ENCODE results near the gene AP2M1.
A peak's percentile ranks its signal among the peaks of the same experiment; 100 is the strongest.

The AP2M1 gene

DNA sequence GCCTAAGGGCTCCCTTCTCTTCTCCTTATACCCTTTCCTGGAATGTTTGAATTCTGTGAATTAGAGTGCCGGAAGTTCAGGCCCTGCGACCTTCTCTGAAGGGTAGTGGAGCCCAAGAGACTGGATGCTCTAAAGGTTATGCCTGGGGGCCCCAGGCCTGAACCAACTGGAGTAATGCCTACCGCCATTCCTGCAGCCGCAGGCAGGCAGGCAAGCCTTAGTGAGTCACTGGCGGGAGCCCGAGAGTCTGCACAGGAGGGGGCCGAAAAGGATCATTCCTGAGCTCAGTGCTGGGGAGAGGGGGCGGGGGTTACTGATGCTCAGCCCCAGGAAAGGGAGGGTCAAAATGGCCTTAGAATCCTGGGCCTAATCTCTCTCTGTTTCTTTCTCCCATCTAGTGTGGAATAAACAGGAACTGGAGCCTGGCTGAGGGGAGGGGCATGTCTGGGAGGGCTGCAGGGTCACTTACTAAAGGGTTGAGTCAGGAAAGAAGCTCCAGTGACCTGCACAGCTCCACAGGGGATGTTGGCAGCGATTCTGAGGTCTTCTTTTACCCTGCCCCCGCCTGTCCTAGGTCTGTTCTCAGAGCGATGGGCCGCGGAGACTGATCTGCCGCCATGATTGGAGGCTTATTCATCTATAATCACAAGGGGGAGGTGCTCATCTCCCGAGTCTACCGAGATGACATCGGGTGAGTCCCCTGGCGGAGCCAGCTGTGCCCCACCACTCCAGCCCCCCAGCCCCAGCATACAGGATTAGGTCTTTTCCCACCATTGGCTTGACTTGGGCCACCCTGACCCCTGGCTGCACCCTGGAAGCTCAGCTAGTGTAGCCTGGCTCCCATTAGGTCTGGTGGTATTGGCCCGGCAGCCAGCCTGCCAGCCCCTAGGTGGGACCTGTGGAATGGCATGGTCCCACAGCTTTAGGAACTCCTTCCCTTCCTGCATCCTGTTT lies 2.0 kb downstream of the AP2M1 start:
- Histone ChIP-seq H3K36me3 (peaks cover 62% of the 10 kb centered on the region), H3K27ac (peak overlapping the region; percentile 74), H3K27me3 (no peaks in the 10 kb centered on the region), H3K9me3 (no peaks in the 10 kb centered on the region), H3K4me3 (ENCODE audit: low read depth in 1 of 2, low read length in 1 of 2) (peak overlapping the region in 1 of 2 experiments; percentile 99), H3K4me1 (ENCODE audit: control insufficient read depth in 1 of 2, insufficient read depth in 1 of 2, low read depth in 1 of 2, low read length in 1 of 2) (peaks cover 22 to 29% of the 10 kb centered on the region in 2 experiments)
- TF ChIP-seq, protein P1, sequence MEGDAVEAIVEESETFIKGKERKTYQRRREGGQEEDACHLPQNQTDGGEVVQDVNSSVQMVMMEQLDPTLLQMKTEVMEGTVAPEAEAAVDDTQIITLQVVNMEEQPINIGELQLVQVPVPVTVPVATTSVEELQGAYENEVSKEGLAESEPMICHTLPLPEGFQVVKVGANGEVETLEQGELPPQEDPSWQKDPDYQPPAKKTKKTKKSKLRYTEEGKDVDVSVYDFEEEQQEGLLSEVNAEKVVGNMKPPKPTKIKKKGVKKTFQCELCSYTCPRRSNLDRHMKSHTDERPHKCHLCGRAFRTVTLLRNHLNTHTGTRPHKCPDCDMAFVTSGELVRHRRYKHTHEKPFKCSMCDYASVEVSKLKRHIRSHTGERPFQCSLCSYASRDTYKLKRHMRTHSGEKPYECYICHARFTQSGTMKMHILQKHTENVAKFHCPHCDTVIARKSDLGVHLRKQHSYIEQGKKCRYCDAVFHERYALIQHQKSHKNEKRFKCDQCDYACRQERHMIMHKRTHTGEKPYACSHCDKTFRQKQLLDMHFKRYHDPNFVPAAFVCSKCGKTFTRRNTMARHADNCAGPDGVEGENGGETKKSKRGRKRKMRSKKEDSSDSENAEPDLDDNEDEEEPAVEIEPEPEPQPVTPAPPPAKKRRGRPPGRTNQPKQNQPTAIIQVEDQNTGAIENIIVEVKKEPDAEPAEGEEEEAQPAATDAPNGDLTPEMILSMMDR (IDR thresholded peaks at IDR 0.05) = no peak

DNA sequence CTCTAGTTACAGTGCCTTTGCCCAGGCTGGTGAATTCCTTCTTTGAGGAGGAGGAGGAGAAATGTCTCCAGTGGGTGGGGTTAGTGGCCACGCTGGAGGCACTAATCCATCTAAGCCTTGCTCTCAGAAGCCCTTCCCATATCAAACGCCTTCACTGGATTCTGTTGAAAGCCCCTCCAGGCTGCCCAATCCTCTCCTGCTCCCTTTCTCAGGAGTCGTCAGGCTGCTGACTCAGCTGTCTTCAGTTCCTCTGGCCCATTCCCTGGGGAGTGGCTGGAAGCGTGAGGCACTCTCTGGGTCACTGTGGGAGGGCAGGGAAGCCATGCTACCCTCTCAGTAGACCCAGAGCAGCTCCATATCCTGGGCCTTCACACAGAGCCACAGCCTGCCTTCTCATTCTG lies 2.7 kb downstream of the AP2M1 start:
- Histone ChIP-seq H3K27me3 (no peaks in the 10 kb centered on the region), H3K36me3 (peaks cover 62% of the 10 kb centered on the region), H3K4me3 (ENCODE audit: low read depth in 1 of 2, low read length in 1 of 2) (no peak overlapping the region), H3K9me3 (no peaks in the 10 kb centered on the region), H3K27ac (peak overlapping the region; percentile 74), H3K4me1 (ENCODE audit: control insufficient read depth in 1 of 2, insufficient read depth in 1 of 2, low read depth in 1 of 2, low read length in 1 of 2) (peaks cover 22 to 29% of the 10 kb centered on the region in 2 experiments)
- TF ChIP-seq, protein P1 (IDR thresholded peaks at IDR 0.05) = no peak

DNA sequence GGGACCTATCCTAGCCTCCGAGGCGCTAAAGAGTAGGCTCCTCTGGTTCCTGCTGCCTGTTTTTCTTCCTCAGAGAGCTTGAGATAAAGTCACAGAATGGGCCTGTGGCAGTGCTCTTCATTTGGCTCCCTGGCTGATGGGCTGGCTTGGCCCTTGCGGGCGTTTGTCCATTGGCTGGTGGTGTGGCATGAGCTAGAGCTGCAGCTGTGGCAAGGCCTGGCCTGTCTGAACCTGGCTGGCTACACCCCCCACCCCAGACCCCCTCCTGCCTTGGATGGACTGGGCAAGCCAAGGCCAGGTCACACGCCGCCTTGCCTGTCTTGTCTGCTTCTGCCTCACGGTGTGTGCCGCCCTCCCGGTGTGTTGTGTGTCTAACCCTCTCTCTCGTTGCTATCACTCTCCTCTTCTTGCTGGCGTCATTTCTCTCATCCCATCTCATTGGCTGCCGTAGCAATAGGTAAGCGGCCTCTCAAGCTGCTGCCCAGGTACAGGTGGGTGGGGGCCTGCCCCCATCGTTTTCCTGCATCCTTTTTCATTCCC lies 3.2 kb downstream of the AP2M1 start:
- Histone ChIP-seq H3K36me3 (peaks cover 65% of the 10 kb centered on the region), H3K27me3 (no peaks in the 10 kb centered on the region), H3K4me1 (ENCODE audit: control insufficient read depth in 1 of 2, insufficient read depth in 1 of 2, low read depth in 1 of 2, low read length in 1 of 2) (peaks cover 22 to 29% of the 10 kb centered on the region in 2 experiments), H3K4me3 (ENCODE audit: low read depth in 1 of 2, low read length in 1 of 2) (no peak overlapping the region), H3K9me3 (no peaks in the 10 kb centered on the region), H3K27ac (no peak overlapping the region)
- TF ChIP-seq, protein P1 (IDR thresholded peaks at IDR 0.05) = no peak

DNA sequence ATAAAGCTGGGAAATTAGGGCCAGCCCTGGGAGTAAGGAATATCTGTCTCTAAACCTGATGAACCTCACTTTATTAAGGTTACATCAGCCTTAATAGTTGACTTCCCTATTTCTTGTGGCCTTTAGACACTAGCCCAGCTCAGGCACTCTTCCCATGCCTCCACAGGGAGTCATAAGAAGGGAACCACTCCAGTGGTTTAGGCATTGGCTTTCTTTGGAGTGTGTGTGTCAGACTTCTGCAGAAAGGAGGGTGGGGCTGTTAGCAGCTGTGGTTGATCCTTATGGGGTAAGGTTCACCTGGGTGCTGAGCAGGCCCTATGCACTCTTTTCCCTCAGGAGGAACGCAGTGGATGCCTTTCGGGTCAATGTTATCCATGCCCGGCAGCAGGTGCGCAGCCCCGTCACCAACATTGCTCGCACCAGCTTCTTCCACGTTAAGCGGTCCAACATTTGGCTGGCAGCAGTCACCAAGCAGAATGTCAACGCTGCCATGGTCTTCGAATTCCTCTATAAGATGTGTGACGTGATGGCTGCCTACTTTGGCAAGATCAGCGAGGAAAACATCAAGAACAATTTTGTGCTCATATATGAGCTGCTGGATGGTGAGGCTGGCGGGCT lies 4.0 kb downstream of the AP2M1 start:
- Histone ChIP-seq H3K27ac (no peak overlapping the region), H3K36me3 (peaks cover 73% of the 10 kb centered on the region), H3K4me1 (ENCODE audit: control insufficient read depth in 1 of 2, insufficient read depth in 1 of 2, low read depth in 1 of 2, low read length in 1 of 2) (peaks cover 22 to 28% of the 10 kb centered on the region in 2 experiments), H3K4me3 (ENCODE audit: low read depth in 1 of 2, low read length in 1 of 2) (no peak overlapping the region), H3K9me3 (no peaks in the 10 kb centered on the region), H3K27me3 (no peaks in the 10 kb centered on the region)
- TF ChIP-seq, protein P1 (IDR thresholded peaks at IDR 0.05) = no peak

DNA sequence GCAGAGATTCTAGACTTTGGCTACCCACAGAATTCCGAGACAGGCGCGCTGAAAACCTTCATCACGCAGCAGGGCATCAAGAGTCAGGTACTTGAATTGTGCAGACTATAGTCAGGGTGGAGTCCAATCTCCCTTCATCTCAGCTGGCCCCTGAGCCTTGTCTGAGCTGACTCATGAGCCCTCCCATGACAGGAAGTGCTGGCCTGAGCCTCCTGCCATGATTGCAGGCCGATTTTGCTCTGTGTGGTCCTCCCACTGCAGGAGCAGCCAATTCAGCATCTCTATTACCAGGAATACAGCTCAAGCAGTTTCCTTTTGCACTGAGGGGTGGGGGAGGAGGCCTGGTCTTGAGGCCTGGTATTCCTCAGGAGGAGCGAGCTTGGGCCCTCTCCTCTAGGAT lies 5.5 kb downstream of the AP2M1 start:
- Histone ChIP-seq H3K4me1 (ENCODE audit: control insufficient read depth in 1 of 2, insufficient read depth in 1 of 2, low read depth in 1 of 2, low read length in 1 of 2) (peaks cover 20 to 22% of the 10 kb centered on the region in 2 experiments), H3K27me3 (no peaks in the 10 kb centered on the region), H3K36me3 (peaks cover 83% of the 10 kb centered on the region), H3K27ac (no peak overlapping the region), H3K9me3 (no peaks in the 10 kb centered on the region), H3K4me3 (ENCODE audit: low read depth in 1 of 2, low read length in 1 of 2) (no peak overlapping the region)
- TF ChIP-seq, protein P1 (IDR thresholded peaks at IDR 0.05) = no peak

All from neutrophil (primary cell).